COR-L47 (cell line): ENCODE results near the gene ASTN2.
"Not testable (repeated sequence)": the region's sequence is repeated elsewhere in the genome, so short reads cannot be mapped to it uniquely, and the experiment has no call there.

Experiments
- DNase-seq: peaks from one replicate; lab custom pipeline; 2025; lab: John Stamatoyannopoulos, UW

ASTN2 gene

DNA sequence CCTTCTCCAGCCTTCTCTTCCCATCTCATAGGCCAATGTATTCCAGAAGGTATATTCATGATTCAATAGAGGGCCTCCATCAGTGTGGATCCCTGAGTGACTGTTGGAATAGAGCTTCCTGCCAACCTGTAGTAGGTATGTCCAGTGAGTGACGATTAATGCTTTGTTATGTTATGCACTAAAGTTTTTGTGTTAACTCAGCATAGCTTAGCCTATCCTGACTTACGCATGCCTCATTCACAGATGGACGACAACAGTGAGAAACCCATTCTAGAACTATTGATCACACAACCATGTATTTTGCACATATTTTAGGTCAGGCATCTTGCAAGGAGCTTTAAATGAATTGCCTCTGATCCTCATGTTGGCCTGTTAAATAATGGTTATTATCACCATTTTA, 953.2 kb downstream of the ASTN2 start:
- no peak for DNase-seq

- DNase-seq: no peak
These were observed 954.8 kb downstream of the ASTN2 start for GRCh38 chr9:116460026-116460425.

DNA sequence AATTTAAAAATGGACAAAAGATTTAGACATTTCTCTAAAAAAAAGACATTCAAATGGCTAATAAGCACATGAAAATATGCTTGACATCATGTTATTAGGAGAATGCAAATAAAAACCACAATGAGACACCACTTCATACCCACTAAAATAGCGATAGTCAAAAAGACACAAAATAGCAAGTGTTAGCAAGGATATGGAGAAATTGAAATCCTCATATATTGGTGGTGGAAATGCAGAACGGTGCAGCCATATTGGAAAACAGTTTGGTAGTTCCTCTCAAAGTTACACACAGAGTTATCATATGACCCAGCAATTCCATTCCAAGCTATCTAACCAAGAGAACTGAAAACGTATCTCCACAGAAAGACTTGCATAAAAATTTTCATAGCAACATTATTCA, 955.3 kb downstream of the ASTN2 start:
- DNase-seq: no peak

GRCh38 chr9:116456490-116457088, 958.3 kb downstream of the ASTN2 start:
- no peak for DNase-seq

DNA sequence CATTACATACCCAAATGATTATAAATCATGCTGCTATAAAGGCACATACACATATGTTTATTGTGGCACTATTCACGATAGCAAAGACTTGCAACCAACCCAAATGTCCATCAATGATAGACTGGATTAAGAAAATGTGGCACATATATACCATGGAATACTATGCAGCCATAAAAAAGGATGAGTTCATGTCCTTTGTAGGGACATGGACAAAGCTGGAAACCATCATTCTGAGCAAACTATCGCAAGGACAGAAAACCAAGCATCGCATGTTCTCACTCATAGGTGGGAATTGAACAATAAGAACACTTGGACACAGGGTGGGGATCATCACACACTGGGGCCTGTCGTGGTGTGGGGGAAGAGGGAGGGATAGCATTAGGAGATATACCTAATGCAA, 960.3 kb downstream of the ASTN2 start:
- DNase-seq: not testable (repeated sequence)

DNA sequence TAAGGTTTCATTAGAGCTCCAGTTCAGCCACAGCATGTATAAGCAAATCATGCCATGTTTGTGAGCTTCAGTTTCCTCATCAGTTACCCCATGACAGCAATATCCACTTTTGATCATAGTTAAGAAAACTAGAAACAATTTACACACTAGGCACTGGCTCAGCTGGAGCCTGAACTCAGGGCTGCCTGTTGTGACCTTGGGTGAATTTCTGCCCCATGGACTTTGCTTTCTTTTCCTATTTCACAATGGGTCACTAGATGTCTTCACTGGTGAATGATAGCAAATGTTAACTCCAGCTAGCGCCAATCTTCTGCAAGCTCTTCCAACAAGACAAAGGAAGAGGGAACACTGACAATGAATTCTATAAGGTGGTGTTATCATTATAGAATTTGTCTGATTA, 961.1 kb downstream of the ASTN2 start:
- no peak for DNase-seq

- DNase-seq: no peak
These were observed 962.2 kb downstream of the ASTN2 start for GRCh38 chr9:116452634-116453033.

GRCh38 chr9:116452227-116452626, 962.6 kb downstream of the ASTN2 start:
- no peak for DNase-seq

- DNase-seq: no peak
These were observed 963.2 kb downstream of the ASTN2 start for GRCh38 chr9:116451500-116452115.

DNA sequence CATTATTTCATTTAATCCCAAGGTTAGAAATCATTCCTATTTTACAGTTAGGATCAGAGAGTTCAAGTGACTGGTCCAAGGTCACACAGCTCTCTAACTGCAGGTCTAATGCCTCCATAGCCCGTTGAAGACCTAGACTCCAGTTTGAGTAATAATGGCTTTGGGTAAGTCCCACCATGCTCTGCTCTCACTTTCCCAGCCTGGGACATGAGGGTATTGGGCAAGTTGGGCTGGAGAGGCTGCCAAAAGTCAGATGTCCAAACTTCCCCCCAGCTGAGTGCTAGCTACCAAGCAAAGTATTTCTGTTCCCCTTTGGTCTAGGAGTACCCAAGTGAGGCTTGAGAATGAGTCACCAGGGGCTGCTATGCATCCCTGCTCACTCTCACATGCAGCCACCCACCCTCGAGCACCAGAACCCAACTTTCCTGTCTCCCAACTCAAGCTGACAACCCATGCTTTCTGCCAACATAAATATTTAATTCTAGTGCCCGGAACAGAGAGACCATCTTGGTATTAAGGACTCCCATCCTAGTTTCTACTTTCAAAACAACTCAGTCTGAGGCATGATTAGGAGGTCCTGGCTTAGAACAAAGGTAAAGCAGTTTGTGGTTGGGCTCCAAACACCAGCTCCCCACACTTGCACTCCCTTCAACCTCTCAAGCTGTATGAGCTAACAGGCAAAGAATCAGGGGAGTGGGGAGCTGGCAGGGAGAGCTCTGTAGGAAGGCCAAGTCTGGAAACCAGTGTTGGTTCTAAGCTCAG, 964.3 kb downstream of the ASTN2 start:
- DNase-seq: no peak

- DNase-seq: no peak
These were observed 964.9 kb downstream of the ASTN2 start for GRCh38 chr9:116449949-116450348.

GRCh38 chr9:116448431-116448830, 966.4 kb downstream of the ASTN2 start:
- no peak for DNase-seq

GRCh38 chr9:116447934-116448333, 966.9 kb downstream of the ASTN2 start:
- DNase-seq: no peak

DNA sequence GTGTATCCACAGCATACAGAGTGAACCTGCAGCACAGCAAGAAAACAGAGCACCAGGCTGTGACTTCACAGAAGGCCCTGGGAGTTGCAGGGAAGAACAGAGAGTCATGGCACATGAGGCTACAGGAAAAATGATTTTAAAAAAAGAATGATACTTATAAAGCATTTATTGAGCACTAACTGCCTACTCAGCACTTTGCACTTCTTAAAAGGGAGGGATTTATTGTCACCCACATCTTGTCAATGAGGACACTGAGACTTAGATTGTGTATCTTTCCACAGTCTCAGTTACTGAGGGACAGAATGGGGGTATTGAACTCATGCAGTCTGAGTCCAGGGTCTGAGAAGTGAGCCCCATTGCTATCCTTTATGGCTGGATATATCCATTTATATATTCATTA, 972.3 kb downstream of the ASTN2 start:
- DNase-seq: no peak

DNA sequence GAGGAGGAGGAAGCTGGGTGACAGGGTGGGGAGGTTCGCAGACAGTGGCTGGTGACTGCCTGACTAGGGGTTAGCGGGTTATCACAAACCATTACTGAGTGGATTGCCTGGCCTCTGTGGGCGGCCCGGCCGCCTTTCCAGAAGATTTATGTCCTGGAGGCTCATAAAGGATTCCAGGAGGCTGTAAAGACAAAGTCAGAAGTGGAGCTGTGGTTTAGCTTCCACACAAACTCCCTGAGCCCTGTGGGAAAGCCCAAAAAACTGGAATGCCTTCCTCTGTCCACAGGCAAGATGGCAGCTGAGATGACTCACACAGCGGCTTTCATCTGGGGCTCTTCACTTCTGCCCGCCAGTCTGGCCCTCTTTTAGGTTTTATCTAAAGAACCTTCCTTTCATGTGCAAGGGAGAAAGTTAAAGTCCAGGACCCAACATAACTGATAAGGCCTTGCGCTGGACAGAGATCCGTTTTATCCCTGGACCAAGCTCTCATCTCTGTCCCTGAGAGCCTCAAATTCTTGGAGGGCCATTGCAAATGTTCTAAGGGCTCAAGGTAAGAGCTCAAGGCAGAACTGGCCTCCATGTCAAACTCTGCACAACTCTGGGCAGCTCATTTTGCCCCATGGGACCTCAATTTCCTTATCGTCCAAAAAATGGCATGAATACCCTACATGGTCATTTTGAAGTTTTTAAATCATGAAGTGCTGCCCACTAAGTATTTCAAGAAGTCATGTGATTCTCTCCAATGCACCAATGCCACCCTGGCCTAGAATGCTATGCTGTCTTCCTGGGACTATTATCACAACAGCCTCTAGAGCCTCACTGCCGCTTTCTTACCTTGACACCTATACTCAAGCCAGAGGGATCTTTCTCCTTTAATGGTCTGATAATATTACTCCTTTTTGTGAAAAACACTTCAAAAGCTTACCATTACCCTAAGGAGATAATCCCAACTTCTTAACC, 977.2 kb downstream of the ASTN2 start:
- no peak for DNase-seq

- DNase-seq: no peak
These were observed 978.7 kb downstream of the ASTN2 start for GRCh38 chr9:116436121-116436520.

GRCh38 chr9:116435706-116436105, 979.2 kb downstream of the ASTN2 start:
- DNase-seq: no peak

- no peak for DNase-seq
These were observed 980.5 kb downstream of the ASTN2 start for GRCh38 chr9:116434314-116434713.

DNA sequence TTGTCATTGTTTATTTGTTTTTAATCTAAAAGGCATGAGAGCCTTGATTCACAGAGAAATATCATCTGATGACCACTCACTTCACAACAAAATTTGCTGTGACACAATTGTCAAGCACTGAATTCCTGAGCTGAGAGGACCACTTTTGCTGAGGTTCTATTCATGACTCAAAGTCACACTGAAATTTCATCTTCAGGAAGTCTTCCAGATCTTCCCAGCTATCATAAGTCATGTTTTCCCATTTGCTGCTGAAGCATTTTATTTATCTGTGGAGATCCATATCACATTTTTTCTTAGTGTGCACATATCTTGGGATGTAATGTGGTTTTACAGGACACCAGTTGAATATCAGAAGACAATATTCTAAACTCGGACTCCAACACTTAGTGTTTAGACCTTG, 982.8 kb downstream of the ASTN2 start:
- no peak for DNase-seq

DNA sequence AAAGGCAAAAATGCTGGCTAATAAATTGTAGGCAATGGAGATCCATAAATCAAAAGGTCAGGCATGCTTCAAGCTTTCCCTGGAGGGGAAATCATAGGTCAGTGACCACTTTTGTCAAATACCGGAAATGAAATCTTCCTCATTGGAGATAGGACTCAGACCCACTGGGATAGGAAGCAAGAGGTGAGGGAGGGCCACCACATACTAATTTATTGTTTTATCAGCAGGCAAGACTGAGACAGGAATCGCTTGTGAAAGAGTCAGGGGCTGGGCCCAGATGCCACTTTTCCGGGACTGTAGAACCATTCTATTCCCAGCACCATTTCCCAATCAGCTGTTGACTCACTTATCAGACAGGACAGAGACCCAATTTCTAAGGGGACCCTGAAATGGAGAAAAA, 984.0 kb downstream of the ASTN2 start:
- no peak for DNase-seq

- DNase-seq: no peak
These were observed 989.6 kb downstream of the ASTN2 start for GRCh38 chr9:116425244-116425643.

DNA sequence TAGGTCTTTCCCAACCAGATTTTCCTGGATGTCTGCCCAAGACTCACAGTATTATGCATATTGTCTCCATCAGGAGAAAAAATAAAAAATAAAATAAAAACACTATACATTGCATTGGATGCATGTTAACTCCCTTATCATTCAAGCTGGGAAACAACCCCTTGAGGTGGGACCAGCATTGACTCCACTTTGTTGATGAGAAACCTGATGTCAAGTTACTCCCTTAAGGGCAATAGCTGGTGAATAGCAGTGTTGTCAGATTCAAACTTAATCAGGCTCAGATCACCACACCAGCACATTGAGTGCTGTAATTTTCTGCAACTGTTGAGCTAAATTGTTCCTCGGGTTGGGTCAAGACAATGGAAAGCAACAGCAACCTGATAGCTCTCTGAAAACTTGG, 991.7 kb downstream of the ASTN2 start:
- no peak for DNase-seq
